Liver (tissue), 9 donors: Measurements from ENCODE around the gene IQSEC1. TPM values are rescaled to one million over a fixed set of nuclear protein-coding genes. Genes with fewer than 3 reads are reported as not detected.

ENCODE experiments used
- DNase-seq: peaks from one replicate; pipeline ENCODE4 v3.0.0-alpha.2; 2017; ENCODE audit warnings: low spot score
- H3K27ac ChIP-seq, 2 donors: one replicate each; pipeline ENCODE4 v1.7.0; 2013; ENCODE audit warnings: inconsistent platforms in 2 of 2, low read length in 2 of 2, control low read depth in 1 of 2, low read depth in 1 of 2, mild to moderate bottlenecking in 1 of 2
- H3K27me3 ChIP-seq, 4 donors: one replicate each; pipeline versions ENCODE4 v1.6.1 to v1.7.0; 2013; ENCODE audit warnings: low read length in 3 of 4, inconsistent platforms in 1 of 4, mild to moderate bottlenecking in 1 of 4, moderate library complexity in 1 of 4; ENCODE audit not compliant: control insufficient read depth in 4 of 4, insufficient read depth in 4 of 4
- H3K36me3 ChIP-seq, 4 donors: one replicate each; pipeline versions ENCODE4 v1.6.1 to v1.7.0; 2013; ENCODE audit warnings: low read length in 3 of 4, mild to moderate bottlenecking in 3 of 4, low read depth in 1 of 4, moderate library complexity in 1 of 4; ENCODE audit not compliant: control insufficient read depth in 4 of 4, insufficient read depth in 3 of 4
- H3K4me1 ChIP-seq, 4 donors: one replicate each; pipeline versions ENCODE4 v1.6.1 to v1.7.0; 2013; ENCODE audit warnings: low read length in 3 of 4, mild to moderate bottlenecking in 3 of 4, moderate library complexity in 1 of 4; ENCODE audit not compliant: control insufficient read depth in 4 of 4, insufficient read depth in 4 of 4
- H3K4me3 ChIP-seq, 3 donors: one replicate each; pipeline versions ENCODE4 v1.6.1 to v1.7.0; 2013; ENCODE audit warnings: low read length in 3 of 3, control low read depth in 1 of 3, low read depth in 1 of 3, mild to moderate bottlenecking in 1 of 3
- H3K9ac ChIP-seq, 2 donors: one replicate each; pipeline ENCODE4 v1.7.0; 2013; ENCODE audit warnings: low read length in 2 of 2, mild to moderate bottlenecking in 2 of 2, moderate library complexity in 2 of 2, control low read depth in 1 of 2, low read depth in 1 of 2
- H3K9me3 ChIP-seq, 4 donors: one replicate each; pipeline versions ENCODE4 v1.6.1 to v1.7.0; 2013; ENCODE audit warnings: low read length in 3 of 4; ENCODE audit not compliant: control insufficient read depth in 4 of 4
- ATF3 ChIP-seq: IDR thresholded peaks from 2 replicates; pipeline ENCODE4 v1.6.1; 2016; ENCODE audit warnings: antibody characterized with exemption
- EGR1 ChIP-seq, 2 donors: IDR thresholded peaks; 2 replicates each; pipeline ENCODE4 v1.6.1; 2016 to 2018; ENCODE audit warnings: antibody characterized with exemption in 2 of 2, low read depth in 2 of 2
- FOXA1 ChIP-seq: IDR thresholded peaks from 2 replicates; pipeline ENCODE4 v1.6.1; 2016; ENCODE audit warnings: antibody characterized with exemption
- GABPA ChIP-seq, 2 donors: IDR thresholded peaks in 1 of 2; conservative IDR thresholded peaks in 1 of 2; 2 replicates each; pipeline ENCODE4 v1.6.1; 2016; ENCODE audit warnings: antibody characterized with exemption in 2 of 2, mild to moderate bottlenecking in 1 of 2, moderate library complexity in 1 of 2
- HNF4A ChIP-seq, 2 donors: conservative IDR thresholded peaks; 2 replicates each; pipeline ENCODE4 v1.6.1; 2016; ENCODE audit warnings: antibody characterized with exemption in 2 of 2, mild to moderate bottlenecking in 2 of 2
- MAX ChIP-seq: IDR thresholded peaks from 2 replicates; pipeline ENCODE4 v1.6.1; 2016; ENCODE audit warnings: antibody characterized with exemption
- NR2F2 ChIP-seq: IDR thresholded peaks from 2 replicates; pipeline ENCODE4 v1.6.1; 2016; ENCODE audit warnings: antibody characterized with exemption
- RAD21 ChIP-seq, 2 donors: IDR thresholded peaks; 2 replicates each; pipeline ENCODE4 v1.6.1; 2016; ENCODE audit warnings: antibody characterized with exemption in 2 of 2, mild to moderate bottlenecking in 2 of 2
- RXRA ChIP-seq, 2 donors: IDR thresholded peaks; 2 replicates each; pipeline ENCODE4 v1.6.1; 2017 to 2018; ENCODE audit warnings: antibody characterized with exemption in 2 of 2, mild to moderate bottlenecking in 1 of 2
- YY1 ChIP-seq: IDR thresholded peaks from 2 replicates; pipeline ENCODE4 v1.6.1; 2016; ENCODE audit warnings: antibody characterized with exemption, mild to moderate bottlenecking
- WGBS: extraction: QIAGEN DNeasy Blood & Tissue Kit; methylation state at CpG from one replicate; pipeline ENCODE4 v1.1.7; 2013; 5-methylcytosine and 5-hydroxymethylcytosine counted together
- polyA plus RNA-seq, 2 donors: library from polyadenylated mRNA; stranded (reverse) in 1 of 2; unstranded in 1 of 2; fragments of 200-250 nt in 1 of 2; fragments of >200 nt in 1 of 2; fragmentation: Nextera tagmentation in 1 of 2; extraction: Ambion mirVana in 1 of 2; gene quantifications; one replicate each; pipeline versions ENCODE4 v1.2.1 to v1.2.3, GENCODE V29; 2013 to 2015
- total RNA-seq, 2 donors: library from RNA; depleted of rRNA; stranded (reverse); fragments of >200 nt; gene quantifications; one replicate each; pipeline ENCODE4 v1.2.3, GENCODE V29; 2014
- donor health status: healthy.
- donor health status: healthy.
- donor health status: healthy.
- donor health status: healthy.
- donor health status: healthy.

Gene IQSEC1
- total and polyA plus RNA-seq, 4 donors, result 12.7 to 56.0 (median 36.2) TPM

GRCh38 chr3:13058346-13059120 lies 14.7 kb downstream of the IQSEC1 start:
- Histone ChIP-seq H3K9me3 (no peaks in the 10 kb centered on the region), H3K4me1 (no peaks in the 10 kb centered on the region), H3K4me3 (no peak overlapping the region), H3K9ac (no peak overlapping the region), H3K27ac (no peak overlapping the region), H3K27me3 (no peaks in the 10 kb centered on the region), H3K36me3 (no peaks in the 10 kb centered on the region)
- TF ChIP-seq GABPA (IDR thresholded peaks at IDR 0.05 in 1 of 2, conservative IDR thresholded peaks at IDR 0.05 in 1 of 2) (no peak), EGR1 (IDR thresholded peaks at IDR 0.05; ENCODE audit: low read depth in 2 of 2) (no peak)
- WGBS, result 93% methylated on average over 11 of the region's 11 CpGs
- no peak for DNase-seq

- H3K36me3 ChIP-seq, result no peaks in the 10 kb centered on the region
- WGBS, result 95% methylated on average over 6 of the region's 6 CpGs
- no peak for DNase-seq
- no peak overlapping the region for H3K9ac ChIP-seq
- H3K4me1 ChIP-seq, result no peaks in the 10 kb centered on the region
- no peak overlapping the region for H3K4me3 ChIP-seq
- H3K9me3 ChIP-seq, result no peaks in the 10 kb centered on the region
- H3K27me3 ChIP-seq, result no peaks in the 10 kb centered on the region
- no peak overlapping the region for H3K27ac ChIP-seq
- TF ChIP-seq HNF4A (conservative IDR thresholded peaks at IDR 0.05) (no peak), RAD21 (IDR thresholded peaks at IDR 0.05) (no peak), MAX (no peak), RXRA (IDR thresholded peaks at IDR 0.05) (no peak), ATF3 (no peak), FOXA1 (no peak)
Observed at GRCh38 chr3:13057282-13058040, 15.8 kb downstream of the IQSEC1 start.

- H3K27ac ChIP-seq, result no peak overlapping the region
- no peak overlapping the region for H3K9ac ChIP-seq
- H3K9me3 ChIP-seq, result no peaks in the 10 kb centered on the region
- TF ChIP-seq RAD21 (IDR thresholded peaks at IDR 0.05) (no peak), EGR1 (IDR thresholded peaks at IDR 0.05; ENCODE audit: low read depth in 2 of 2) (no peak), ATF3 (no peak), YY1 (no peak), MAX (no peak), NR2F2 (no peak)
- H3K4me1 ChIP-seq, result no peaks in the 10 kb centered on the region
- DNase-seq, result no peak
- whole genome bisulfite sequencing, result 96% methylated on average over 7 of the region's 7 CpGs
- H3K27me3 ChIP-seq, result no peaks in the 10 kb centered on the region
- no peak overlapping the region for H3K4me3 ChIP-seq
- H3K36me3 ChIP-seq, result no peaks in the 10 kb centered on the region
Observed at GRCh38 chr3:13055634-13056033, 17.6 kb downstream of the IQSEC1 start.
